Retinal pigment epithelial cell (primary cell): ENCODE results near the gene DDR2.

Experiments used
- DNase-seq: peaks from one replicate; pipeline ENCODE4 v3.0.0-alpha.2; 2010; ENCODE audit warnings: low read depth
- H3K4me3 ChIP-seq: 2 replicates; pipeline ENCODE4 v1.5.1; 2011; ENCODE audit warnings: mild to moderate bottlenecking, low read length, control low read depth, moderate library complexity
- CTCF ChIP-seq: conservative IDR thresholded peaks from 2 replicates; pipeline ENCODE4 v1.5.1; 2011; ENCODE audit warnings: low read depth, low read length, control low read depth, inconsistent platforms

The DDR2 gene

GRCh38 chr1:162619076-162619475 is 13.2 kb upstream of the DDR2 start:
- no peak overlapping the region for H3K4me3 ChIP-seq
- TF ChIP-seq CTCF = no peak

GRCh38 chr1:162621256-162621655 is 11.0 kb upstream of the DDR2 start:
- DNase-seq = no peak
- no peak overlapping the region for H3K4me3 ChIP-seq
- TF ChIP-seq CTCF = no peak

More at GRCh38 chr1:162619076-162619475, 13.2 kb upstream of the DDR2 start:
- DNase-seq = no peak

GRCh38 chr1:162625679-162626078 is 6.6 kb upstream of the DDR2 start:
- DNase-seq = no peak
- H3K4me3 ChIP-seq = no peak overlapping the region
- TF ChIP-seq CTCF = no peak

GRCh38 chr1:162626094-162626493 is 6.2 kb upstream of the DDR2 start:
- no peak for DNase-seq
- H3K4me3 ChIP-seq = no peak overlapping the region
- TF ChIP-seq CTCF = no peak

GRCh38 chr1:162626761-162627160 is 5.5 kb upstream of the DDR2 start:
- no peak for DNase-seq
- TF ChIP-seq CTCF = no peak
- H3K4me3 ChIP-seq = no peak overlapping the region

GRCh38 chr1:162627662-162628296 is 4.5 kb upstream of the DDR2 start:
- H3K4me3 ChIP-seq = no peak overlapping the region
- peak; percentile 68 for TF ChIP-seq CTCF
- DNase-seq = no peak

GRCh38 chr1:162629077-162629627 is 3.1 kb upstream of the DDR2 start:
- no peak for TF ChIP-seq CTCF
- H3K4me3 ChIP-seq = no peak overlapping the region
- no peak for DNase-seq
